Astrocyte of the spinal cord (primary cell): ENCODE measurements around the gene GPR156.

Experiments used
- DNase-seq: peaks from one replicate; pipeline ENCODE4 v3.0.0; 2011; ENCODE audit warnings: low read depth, low spot score
- H3K4me3 ChIP-seq: 2 replicates; pipeline ENCODE4 v1.5.1; 2011; ENCODE audit warnings: low read depth, mild to moderate bottlenecking, low read length, moderate library complexity
- in situ Hi-C: cut with HindIII; loops from 2 replicates; pipeline ENCODE4 v1.10.0; 2017; ENCODE audit warnings: low sequenced_read_pairs
- TF ChIP-seq, protein P1 (sequence below): IDR thresholded peaks from 2 replicates; pipeline ENCODE4 v1.5.1; 2012; ENCODE audit warnings: low read depth, mild to moderate bottlenecking, low read length, inconsistent platforms

Gene GPR156

DNA sequence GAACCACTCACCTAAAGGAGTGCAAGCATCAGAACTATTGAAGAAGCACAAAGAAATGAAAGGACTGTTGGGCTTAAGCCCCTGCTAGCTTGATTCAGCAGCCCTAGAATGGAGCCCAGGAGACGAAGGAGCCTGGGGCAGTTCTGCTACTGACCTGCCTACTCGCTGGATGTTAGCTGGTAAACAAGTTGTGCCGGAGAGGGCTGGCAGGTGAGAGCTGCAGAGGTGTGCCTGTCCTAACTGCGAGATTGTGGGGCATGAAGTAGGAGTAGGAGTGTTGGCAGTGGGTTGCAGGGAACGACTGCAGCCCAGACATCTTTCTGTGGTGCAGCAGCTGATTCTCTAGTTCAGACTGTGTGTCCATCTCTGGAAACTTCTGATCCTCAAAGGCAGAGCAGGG, 115.6 kb downstream of the GPR156 start:
- no peak for DNase-seq
- TF ChIP-seq, protein P1, sequence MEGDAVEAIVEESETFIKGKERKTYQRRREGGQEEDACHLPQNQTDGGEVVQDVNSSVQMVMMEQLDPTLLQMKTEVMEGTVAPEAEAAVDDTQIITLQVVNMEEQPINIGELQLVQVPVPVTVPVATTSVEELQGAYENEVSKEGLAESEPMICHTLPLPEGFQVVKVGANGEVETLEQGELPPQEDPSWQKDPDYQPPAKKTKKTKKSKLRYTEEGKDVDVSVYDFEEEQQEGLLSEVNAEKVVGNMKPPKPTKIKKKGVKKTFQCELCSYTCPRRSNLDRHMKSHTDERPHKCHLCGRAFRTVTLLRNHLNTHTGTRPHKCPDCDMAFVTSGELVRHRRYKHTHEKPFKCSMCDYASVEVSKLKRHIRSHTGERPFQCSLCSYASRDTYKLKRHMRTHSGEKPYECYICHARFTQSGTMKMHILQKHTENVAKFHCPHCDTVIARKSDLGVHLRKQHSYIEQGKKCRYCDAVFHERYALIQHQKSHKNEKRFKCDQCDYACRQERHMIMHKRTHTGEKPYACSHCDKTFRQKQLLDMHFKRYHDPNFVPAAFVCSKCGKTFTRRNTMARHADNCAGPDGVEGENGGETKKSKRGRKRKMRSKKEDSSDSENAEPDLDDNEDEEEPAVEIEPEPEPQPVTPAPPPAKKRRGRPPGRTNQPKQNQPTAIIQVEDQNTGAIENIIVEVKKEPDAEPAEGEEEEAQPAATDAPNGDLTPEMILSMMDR, result no peak
- in situ Hi-C loops, result no loop called here
- no peak overlapping the region for H3K4me3 ChIP-seq

GRCh38 chr3:120168611-120169010, 116.4 kb downstream of the GPR156 start:
- TF ChIP-seq, protein P1, result no peak
- in situ Hi-C loops, result no loop called here

GRCh38 chr3:120168038-120168437, 117.0 kb downstream of the GPR156 start:
- no peak overlapping the region for H3K4me3 ChIP-seq
- TF ChIP-seq, protein P1, result no peak
- in situ Hi-C loops, result no loop called here
- no peak for DNase-seq

More at GRCh38 chr3:120168611-120169010, 116.4 kb downstream of the GPR156 start:
- no peak for DNase-seq
- no peak overlapping the region for H3K4me3 ChIP-seq

DNA sequence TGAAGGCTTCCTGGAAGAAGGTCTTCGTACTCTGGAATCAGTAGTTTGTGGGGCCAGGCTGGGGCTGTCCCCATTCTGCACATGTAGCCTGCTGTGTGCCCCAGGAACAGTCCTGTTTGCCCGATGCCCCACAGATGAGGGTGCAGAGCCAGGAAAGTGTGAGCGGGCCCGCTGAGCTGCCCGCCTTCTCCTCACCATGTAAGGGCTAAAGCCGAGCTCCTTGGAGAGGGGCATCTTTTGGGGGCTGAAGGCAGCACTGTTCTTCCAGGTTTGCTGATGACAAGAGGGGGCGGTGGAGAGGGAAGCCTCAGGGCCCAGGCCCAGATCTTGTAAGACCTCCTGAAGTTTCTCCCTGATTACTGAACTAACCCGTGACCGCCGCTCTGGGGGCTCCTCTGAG, 117.5 kb downstream of the GPR156 start:
- in situ Hi-C loops, result no loop called here
- TF ChIP-seq, protein P1, result no peak
- no peak overlapping the region for H3K4me3 ChIP-seq
- DNase-seq, result no peak

DNA sequence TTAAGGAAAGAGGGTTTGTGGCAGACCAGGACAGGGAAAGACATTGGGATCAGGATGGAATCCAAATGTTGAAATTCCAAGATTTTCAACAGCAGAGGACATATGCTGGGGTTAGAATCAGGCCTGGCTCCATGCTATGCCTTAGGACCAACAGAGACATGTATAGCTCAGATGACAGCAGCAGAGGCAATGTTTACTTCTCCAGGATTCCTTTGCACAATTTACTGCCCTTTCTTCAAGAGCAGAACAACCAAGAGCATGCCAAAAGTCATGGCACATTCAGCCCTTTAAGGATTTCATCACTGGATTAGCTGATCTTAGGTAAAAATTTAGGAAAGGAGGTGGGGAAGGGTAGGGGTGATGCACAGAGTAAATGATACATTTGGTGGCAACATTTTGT, 121.2 kb downstream of the GPR156 start:
- H3K4me3 ChIP-seq, result no peak overlapping the region
- TF ChIP-seq, protein P1, result no peak
- in situ Hi-C loops, result no loop called here
- DNase-seq, result no peak

DNA sequence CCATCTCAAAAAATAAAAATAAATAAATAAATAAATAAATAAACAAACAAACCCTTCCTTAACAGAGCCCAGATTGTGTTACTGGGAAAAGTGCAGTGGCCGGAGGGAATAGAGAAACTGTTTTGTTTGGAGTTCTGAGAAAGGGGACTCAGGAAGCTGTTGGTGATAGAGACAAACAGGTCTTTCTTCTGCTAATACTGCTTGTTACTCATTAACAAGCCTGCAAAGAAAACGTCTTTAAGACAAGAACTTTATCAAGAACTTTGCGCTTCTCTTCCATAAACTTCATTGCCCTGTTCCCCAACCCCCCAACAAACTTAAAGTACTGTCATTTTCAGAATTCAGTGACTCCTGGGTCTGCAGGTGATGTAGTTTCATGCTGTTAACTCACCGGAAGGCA, 122.0 kb downstream of the GPR156 start:
- DNase-seq, result no peak
- no peak overlapping the region for H3K4me3 ChIP-seq
- in situ Hi-C loops, result no loop called here
- TF ChIP-seq, protein P1, result no peak

DNA sequence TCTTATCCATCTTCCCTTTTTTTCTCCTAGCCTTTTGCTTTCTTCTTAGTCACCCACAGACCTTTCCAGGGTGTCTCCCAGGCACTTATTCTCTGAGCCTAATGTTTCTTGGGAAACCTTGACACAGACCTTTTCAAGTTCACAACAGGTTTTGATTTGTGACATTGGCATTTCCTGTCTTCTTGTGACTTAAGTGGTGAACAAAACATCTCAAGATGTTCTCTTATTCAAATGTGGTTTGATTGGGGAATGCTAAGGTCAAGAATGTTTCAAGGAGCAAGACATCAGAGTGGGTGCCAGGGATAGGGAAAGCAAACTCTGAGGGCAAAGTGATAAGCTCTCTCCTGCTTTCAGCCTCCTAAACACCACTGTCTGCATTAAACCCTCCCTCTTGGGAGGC, 122.6 kb downstream of the GPR156 start:
- in situ Hi-C loops, result no loop called here
- DNase-seq, result peak; percentile 15
- TF ChIP-seq, protein P1, result no peak
- H3K4me3 ChIP-seq, result no peak overlapping the region
